ENCODE results near the gene CLTC. TPM values are rescaled to one million over a fixed set of nuclear protein-coding genes. Genes with fewer than 3 reads are reported as not detected.

The CLTC gene
- total and polyA plus RNA-seq, 2 experiments from 2014 or later, result 107 to 344 TPM

DNA sequence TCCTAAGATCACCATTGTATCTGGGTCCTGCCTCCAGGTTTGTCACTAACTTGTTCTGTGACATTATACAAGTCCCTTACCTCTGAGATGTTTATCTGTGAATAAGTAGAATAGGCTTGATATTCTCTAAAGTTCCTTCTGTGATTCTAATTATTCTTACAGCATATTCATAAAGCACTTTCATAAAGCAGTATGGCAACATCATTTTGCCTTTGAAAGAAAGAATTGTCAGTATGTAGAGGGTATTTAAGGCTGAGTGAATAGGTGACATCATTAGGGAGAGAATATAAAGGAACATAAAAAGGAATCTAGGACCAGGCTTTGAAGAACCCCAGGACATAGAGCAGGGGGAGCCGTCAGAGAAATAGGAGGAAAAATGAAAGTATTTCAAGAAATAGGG lies 103.3 kb downstream of the CLTC start (continued):
- TF ChIP-seq, protein P1, sequence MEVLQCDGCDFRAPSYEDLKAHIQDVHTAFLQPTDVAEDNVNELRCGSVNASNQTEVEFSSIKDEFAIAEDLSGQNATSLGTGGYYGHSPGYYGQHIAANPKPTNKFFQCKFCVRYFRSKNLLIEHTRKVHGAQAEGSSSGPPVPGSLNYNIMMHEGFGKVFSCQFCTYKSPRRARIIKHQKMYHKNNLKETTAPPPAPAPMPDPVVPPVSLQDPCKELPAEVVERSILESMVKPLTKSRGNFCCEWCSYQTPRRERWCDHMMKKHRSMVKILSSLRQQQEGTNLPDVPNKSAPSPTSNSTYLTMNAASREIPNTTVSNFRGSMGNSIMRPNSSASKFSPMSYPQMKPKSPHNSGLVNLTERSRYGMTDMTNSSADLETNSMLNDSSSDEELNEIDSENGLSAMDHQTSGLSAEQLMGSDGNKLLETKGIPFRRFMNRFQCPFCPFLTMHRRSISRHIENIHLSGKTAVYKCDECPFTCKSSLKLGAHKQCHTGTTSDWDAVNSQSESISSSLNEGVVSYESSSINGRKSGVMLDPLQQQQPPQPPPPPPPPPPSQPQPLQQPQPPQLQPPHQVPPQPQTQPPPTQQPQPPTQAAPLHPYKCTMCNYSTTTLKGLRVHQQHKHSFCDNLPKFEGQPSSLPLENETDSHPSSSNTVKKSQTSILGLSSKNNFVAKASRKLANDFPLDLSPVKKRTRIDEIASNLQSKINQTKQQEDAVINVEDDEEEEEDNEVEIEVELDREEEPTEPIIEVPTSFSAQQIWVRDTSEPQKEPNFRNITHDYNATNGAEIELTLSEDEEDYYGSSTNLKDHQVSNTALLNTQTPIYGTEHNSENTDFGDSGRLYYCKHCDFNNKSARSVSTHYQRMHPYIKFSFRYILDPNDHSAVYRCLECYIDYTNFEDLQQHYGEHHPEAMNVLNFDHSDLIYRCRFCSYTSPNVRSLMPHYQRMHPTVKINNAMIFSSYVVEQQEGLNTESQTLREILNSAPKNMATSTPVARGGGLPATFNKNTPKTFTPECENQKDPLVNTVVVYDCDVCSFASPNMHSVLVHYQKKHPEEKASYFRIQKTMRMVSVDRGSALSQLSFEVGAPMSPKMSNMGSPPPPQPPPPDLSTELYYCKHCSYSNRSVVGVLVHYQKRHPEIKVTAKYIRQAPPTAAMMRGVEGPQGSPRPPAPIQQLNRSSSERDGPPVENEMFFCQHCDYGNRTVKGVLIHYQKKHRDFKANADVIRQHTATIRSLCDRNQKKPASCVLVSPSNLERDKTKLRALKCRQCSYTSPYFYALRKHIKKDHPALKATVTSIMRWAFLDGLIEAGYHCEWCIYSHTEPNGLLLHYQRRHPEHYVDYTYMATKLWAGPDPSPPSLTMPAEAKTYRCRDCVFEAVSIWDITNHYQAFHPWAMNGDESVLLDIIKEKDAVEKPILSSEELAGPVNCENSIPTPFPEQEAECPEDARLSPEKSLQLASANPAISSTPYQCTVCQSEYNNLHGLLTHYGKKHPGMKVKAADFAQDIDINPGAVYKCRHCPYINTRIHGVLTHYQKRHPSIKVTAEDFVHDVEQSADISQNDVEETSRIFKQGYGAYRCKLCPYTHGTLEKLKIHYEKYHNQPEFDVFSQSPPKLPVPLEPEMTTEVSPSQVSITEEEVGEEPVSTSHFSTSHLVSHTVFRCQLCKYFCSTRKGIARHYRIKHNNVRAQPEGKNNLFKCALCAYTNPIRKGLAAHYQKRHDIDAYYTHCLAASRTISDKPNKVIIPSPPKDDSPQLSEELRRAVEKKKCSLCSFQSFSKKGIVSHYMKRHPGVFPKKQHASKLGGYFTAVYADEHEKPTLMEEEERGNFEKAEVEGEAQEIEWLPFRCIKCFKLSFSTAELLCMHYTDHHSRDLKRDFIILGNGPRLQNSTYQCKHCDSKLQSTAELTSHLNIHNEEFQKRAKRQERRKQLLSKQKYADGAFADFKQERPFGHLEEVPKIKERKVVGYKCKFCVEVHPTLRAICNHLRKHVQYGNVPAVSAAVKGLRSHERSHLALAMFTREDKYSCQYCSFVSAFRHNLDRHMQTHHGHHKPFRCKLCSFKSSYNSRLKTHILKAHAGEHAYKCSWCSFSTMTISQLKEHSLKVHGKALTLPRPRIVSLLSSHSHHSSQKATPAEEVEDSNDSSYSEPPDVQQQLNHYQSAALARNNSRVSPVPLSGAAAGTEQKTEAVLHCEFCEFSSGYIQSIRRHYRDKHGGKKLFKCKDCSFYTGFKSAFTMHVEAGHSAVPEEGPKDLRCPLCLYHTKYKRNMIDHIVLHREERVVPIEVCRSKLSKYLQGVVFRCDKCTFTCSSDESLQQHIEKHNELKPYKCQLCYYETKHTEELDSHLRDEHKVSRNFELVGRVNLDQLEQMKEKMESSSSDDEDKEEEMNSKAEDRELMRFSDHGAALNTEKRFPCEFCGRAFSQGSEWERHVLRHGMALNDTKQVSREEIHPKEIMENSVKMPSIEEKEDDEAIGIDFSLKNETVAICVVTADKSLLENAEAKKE (CRISPR knock-in tag; IDR thresholded peaks at IDR 0.05), result no peak
- TF ChIP-seq JUNB (IDR thresholded peaks at IDR 0.05; ENCODE audit: unreplicated experiment) (no peak), ZNF114 (CRISPR knock-in tag; IDR thresholded peaks at IDR 0.05) (no peak), EZH2 (IDR thresholded peaks at IDR 0.05; ENCODE audit: low read depth, unreplicated experiment) (no peak), CREB1 (CRISPR knock-in tag; IDR thresholded peaks at IDR 0.05; ENCODE audit: low read depth) (no peak), STAT1 (IDR thresholded peaks at IDR 0.05; ENCODE audit: unreplicated experiment) (no peak), EZH2phosphoT487 (IDR thresholded peaks at IDR 0.05; ENCODE audit: unreplicated experiment) (no peak), ZNF331 (CRISPR knock-in tag; IDR thresholded peaks at IDR 0.05; ENCODE audit: low read depth) (no peak), POLR2AphosphoS5 (IDR thresholded peaks at IDR 0.05; ENCODE audit: low read depth) (no peak)
- TF ChIP-seq, protein P2, sequence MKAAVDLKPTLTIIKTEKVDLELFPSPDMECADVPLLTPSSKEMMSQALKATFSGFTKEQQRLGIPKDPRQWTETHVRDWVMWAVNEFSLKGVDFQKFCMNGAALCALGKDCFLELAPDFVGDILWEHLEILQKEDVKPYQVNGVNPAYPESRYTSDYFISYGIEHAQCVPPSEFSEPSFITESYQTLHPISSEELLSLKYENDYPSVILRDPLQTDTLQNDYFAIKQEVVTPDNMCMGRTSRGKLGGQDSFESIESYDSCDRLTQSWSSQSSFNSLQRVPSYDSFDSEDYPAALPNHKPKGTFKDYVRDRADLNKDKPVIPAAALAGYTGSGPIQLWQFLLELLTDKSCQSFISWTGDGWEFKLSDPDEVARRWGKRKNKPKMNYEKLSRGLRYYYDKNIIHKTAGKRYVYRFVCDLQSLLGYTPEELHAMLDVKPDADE (IDR thresholded peaks at IDR 0.05), result no peak
- TF ChIP-seq, protein P3, sequence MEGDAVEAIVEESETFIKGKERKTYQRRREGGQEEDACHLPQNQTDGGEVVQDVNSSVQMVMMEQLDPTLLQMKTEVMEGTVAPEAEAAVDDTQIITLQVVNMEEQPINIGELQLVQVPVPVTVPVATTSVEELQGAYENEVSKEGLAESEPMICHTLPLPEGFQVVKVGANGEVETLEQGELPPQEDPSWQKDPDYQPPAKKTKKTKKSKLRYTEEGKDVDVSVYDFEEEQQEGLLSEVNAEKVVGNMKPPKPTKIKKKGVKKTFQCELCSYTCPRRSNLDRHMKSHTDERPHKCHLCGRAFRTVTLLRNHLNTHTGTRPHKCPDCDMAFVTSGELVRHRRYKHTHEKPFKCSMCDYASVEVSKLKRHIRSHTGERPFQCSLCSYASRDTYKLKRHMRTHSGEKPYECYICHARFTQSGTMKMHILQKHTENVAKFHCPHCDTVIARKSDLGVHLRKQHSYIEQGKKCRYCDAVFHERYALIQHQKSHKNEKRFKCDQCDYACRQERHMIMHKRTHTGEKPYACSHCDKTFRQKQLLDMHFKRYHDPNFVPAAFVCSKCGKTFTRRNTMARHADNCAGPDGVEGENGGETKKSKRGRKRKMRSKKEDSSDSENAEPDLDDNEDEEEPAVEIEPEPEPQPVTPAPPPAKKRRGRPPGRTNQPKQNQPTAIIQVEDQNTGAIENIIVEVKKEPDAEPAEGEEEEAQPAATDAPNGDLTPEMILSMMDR (conservative IDR thresholded peaks at IDR 0.05; ENCODE audit: low read depth in 2 of 2), result no peak
